Muscle of arm (tissue), 12 donors: Measurements from ENCODE around the gene CYP26A1. TPM values are rescaled to one million over a fixed set of nuclear protein-coding genes. Genes with fewer than 3 reads are reported as not detected.
"Not testable (repeated sequence)": the region's sequence is repeated elsewhere in the genome, so short reads cannot be mapped to it uniquely, and the experiment has no call there.

Experiments used
- DNase-seq: peaks from one replicate; pipeline ENCODE4 v3.0.0-alpha.2; 2013
- polyA plus RNA-seq, 12 donors: library from polyadenylated mRNA; unstranded; fragments of 120-200 nt; gene quantifications; one replicate each; pipeline ENCODE4 v1.2.1, GENCODE V29; 2013; ENCODE audit not compliant: insufficient read length in 12 of 12

Gene CYP26A1
- polyA plus RNA-seq, 12 donors: 0.22 to 0.77 (median 0.34) TPM; not detected in 4

GRCh38 chr10:93080350-93081046 lies 6.8 kb downstream of the CYP26A1 start:
- peak; percentile 57 for DNase-seq

GRCh38 chr10:93081318-93081717 lies 7.6 kb downstream of the CYP26A1 start:
- DNase-seq: no peak

GRCh38 chr10:93081834-93082233 lies 8.1 kb downstream of the CYP26A1 start:
- no peak for DNase-seq

GRCh38 chr10:93083743-93084539 lies 10.2 kb downstream of the CYP26A1 start:
- DNase-seq: no peak

- no peak for DNase-seq
Measured at GRCh38 chr10:93085272-93085859, 11.7 kb downstream of the CYP26A1 start.

GRCh38 chr10:93086289-93086688 lies 12.6 kb downstream of the CYP26A1 start:
- DNase-seq: no peak

DNA sequence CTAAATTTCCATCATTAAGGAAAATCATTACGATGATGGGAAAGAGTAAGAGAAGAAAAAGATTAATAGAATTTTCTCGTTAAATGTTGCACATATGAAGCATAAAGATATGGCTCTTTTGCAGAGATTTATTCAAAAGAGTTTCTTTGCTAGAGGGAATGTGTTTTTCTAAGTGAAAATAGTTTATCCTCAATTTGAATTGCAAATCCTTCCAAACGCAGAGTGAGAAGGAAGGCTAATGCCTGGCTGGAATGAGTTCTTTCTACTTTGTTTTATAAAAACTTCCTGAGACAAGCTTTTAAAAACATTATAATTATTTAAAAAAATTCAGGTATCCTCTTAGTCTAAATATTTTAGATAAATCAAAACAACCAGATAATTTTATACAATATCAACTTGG lies 14.2 kb downstream of the CYP26A1 start:
- no peak for DNase-seq

- no peak for DNase-seq
Measured at GRCh38 chr10:93088466-93088865, 14.8 kb downstream of the CYP26A1 start.

GRCh38 chr10:93090619-93091018 lies 16.9 kb downstream of the CYP26A1 start:
- DNase-seq: no peak

GRCh38 chr10:93091960-93092359 lies 18.3 kb downstream of the CYP26A1 start:
- DNase-seq: no peak

DNA sequence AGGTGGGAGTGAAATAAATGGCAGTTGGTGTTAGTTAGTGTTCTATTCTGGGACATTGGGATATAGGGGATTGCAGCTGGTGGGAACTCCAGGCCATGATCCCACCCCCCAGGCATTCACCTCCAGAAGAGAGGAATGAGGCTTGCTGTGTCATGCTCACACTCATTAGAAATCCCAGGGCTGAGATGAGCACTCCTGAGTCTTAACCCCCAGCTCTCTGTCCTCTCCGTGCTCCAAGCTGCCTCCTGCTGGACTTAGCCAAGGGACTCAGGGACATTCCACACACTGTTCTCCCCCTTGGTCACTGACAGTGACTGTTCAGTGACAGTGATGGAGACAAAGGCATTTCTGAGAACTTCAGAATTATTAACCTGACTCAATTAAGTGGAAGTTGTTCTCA lies 21.5 kb downstream of the CYP26A1 start:
- no peak for DNase-seq

- no peak for DNase-seq
Measured at GRCh38 chr10:93096901-93097300, 23.2 kb downstream of the CYP26A1 start.

DNA sequence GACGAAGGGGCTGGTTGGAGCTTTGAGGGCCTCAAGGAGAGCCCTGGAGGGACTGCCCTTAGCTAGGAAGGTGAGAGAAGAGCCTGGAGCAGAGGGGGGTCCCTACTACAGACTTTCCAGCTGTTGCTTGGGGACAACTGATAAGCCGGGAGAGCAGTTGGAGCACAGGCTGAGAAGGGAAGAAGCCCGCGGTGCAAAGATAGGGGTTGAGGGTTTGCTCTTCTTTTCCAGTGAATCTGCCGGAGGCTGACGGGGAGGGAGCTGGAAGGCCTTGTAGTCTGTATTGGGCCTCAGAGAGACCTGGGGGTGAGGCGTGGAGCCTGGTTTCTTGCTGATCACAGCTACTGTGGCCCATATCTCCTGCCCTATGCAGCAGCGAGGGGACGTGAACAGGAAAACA lies 23.7 kb downstream of the CYP26A1 start:
- DNase-seq: no peak

GRCh38 chr10:93098816-93099215 lies 25.1 kb downstream of the CYP26A1 start:
- DNase-seq: no peak

GRCh38 chr10:93099670-93100069 lies 26.0 kb downstream of the CYP26A1 start:
- no peak for DNase-seq

DNA sequence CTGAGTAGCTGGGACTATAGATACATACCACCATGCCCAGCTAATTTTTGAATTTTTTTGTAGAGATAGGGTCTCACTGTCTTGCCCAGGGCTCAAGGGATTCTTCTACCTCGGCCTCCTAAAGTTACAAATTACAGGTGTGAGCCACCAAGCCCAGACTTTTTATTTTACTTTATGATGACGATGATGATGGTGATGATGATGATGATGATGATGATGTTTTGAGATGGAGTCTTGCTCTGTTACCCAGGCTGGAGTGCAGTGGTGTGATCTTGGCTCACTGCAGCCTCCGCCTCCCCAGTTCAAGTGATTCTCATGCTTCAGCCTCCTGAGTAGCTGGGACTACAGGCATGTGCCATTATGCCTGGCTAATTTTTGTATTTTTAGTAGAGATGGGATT lies 27.5 kb downstream of the CYP26A1 start:
- DNase-seq: not testable (repeated sequence)

DNA sequence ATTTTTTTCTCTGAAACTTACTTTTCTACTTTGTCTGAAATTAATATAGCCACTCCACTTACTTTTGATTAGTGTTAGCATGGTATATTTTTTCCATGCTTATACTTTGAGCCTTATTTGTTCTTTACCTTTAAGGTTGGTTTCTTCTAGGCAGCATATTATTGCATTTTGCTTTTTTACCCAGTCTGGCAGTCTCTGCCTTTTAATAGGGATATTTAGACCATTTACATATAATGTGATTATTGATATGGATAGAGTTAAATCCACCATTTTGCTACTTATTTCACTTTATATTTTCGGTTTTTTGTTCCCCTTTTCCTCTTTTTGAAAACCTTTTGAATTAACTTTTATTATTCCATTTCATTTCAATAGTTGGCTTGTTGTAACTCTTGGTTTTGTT lies 30.3 kb downstream of the CYP26A1 start:
- DNase-seq: no peak

- no peak for DNase-seq
Measured at GRCh38 chr10:93106631-93107072, 33.0 kb downstream of the CYP26A1 start.

DNA sequence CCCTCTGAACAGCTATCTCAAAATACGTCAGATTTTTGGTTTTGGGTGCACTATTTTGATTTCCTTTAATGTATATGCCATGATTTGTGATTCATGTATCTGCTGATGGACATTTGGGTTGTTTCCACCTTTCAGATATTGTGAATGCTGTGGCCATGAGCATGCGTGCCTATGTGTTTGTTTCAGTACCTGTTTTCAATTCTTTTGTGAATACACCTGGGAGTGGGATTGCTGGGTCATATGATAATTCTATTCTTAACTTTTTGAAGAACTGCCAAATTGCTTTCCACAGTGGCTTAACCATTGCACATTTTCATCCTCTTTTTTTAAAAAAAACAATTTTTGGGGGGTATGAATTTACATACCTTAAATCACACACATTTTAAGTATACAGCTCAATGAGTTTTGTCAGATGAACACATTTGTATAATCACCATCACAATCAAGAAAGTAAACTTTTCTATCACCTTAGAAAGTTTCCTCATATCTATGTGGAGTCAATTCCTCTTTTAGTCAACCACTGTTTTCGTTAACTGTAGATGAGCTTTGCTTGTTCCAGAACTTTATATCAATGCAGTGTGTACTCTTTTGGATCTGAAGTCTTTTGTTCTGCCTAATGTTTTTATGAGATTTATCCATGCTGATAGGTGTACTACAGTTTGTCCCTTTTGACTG lies 36.9 kb downstream of the CYP26A1 start:
- no peak for DNase-seq

DNA sequence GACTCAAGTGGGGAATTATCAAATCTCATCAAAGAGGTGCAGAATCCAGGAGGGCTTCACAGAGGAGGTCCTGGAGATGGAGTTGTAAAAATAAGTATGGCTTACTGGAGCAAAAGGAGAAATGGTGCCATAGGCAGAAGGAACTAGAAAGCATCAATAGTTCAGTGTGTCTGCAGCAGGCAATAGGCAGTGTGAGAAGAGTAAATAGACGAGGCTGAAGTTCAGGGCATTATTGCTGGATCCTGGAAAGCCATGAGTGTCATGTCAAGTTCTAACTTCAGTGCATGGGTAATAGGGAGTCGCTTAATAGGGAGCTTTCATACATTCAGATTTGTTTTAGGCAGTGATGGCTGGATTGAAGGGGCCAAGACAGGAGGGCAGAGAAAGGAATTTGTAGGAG lies 39.3 kb downstream of the CYP26A1 start:
- DNase-seq: no peak

- peak; percentile 34 for DNase-seq
Measured at GRCh38 chr10:93115661-93116383, 42.1 kb downstream of the CYP26A1 start.

- no peak for DNase-seq
Measured at GRCh38 chr10:93121311-93121710, 47.6 kb downstream of the CYP26A1 start.
